Endothelial cell of umbilical vein (primary cell): ENCODE results near the gene NEDD9. TPM values are rescaled to one million over a fixed set of nuclear protein-coding genes. Genes with fewer than 3 reads are reported as not detected.

Source experiments
- BruUV-seq: library from RNA; stranded (reverse); fragments of 400-500 nt; replicated peaks from 2 replicates; lab custom pipeline; 2021; lab: Mats Ljungman, UMichigan
- CTCF ChIA-PET: fragments of 300-600, 350-600 bp; sonication (Branson Sonifier 250); formaldehyde crosslinking; loops from one replicate; lab custom pipeline; 2021; ENCODE audit warnings: antibody characterized with exemption, inconsistent platforms; lab: Charles Lee
- POLR2A ChIA-PET: fragments of 300-600, 350-600 bp; sonication (Branson Sonifier 250); formaldehyde crosslinking; loops from one replicate; lab custom pipeline; 2021; ENCODE audit warnings: antibody characterized with exemption, inconsistent platforms; lab: Charles Lee
- DNase-seq: peaks from one replicate; pipeline ENCODE4 v3.0.0-alpha.2; 2011; ENCODE audit warnings: low read depth, low spot score
- FAIRE-seq: peaks from 2 replicates; lab custom pipeline; 2011; peaks lifted over from hg19 to GRCh38; lab: Jason Lieb, UNC
- H2AFZ ChIP-seq: 2 replicates; pipeline ENCODE4 v1.6.0; 2012; ENCODE audit warnings: low read depth, low read length, control low read depth, inconsistent platforms
- H3K27ac ChIP-seq: 2 replicates; pipeline ENCODE4 v1.5.1; 2011; ENCODE audit warnings: low read depth, mild to moderate bottlenecking, control low read depth, low read length, moderate library complexity; ENCODE audit not compliant: insufficient read depth
- H3K27me3 ChIP-seq, 2 experiments: 2 replicates each; pipeline versions ENCODE4 v1.6.0 to v1.6.1; 2011; ENCODE audit warnings: low read length in 2 of 2, mixed read lengths in 1 of 2; ENCODE audit not compliant: control insufficient read depth in 2 of 2, insufficient read depth in 2 of 2
- H3K36me3 ChIP-seq, 2 experiments: 2 replicates in 1 of 2; 3 replicates in 1 of 2; pipeline ENCODE4 v1.5.1; 2011; ENCODE audit warnings: low read length in 2 of 2, mild to moderate bottlenecking in 1 of 2, moderate library complexity in 1 of 2; ENCODE audit not compliant: control insufficient read depth in 2 of 2, insufficient read depth in 2 of 2; ENCODE audit errors: extremely low read depth in 1 of 2
- H3K4me1 ChIP-seq: 3 replicates; pipeline ENCODE4 v1.5.1; 2011; ENCODE audit warnings: mild to moderate bottlenecking, low read length; ENCODE audit not compliant: control insufficient read depth, insufficient read depth; ENCODE audit errors: extremely low read depth
- H3K4me2 ChIP-seq: 2 replicates; pipeline ENCODE4 v1.6.1; 2011; ENCODE audit warnings: low read length, control low read depth, mixed read lengths; ENCODE audit not compliant: insufficient read depth
- H3K4me3 ChIP-seq, 3 experiments: fragments of 200-600 bp in 1 of 3; sonication (generic), shearing (Covaris generic) in 1 of 3; replicated peaks in 1 of 3; 2 replicates each; pipeline ENCODE4 v1.5.1; 2011 to 2016; ENCODE audit warnings: control low read depth in 3 of 3, low read length in 3 of 3, mild to moderate bottlenecking in 2 of 3, inconsistent platforms in 1 of 3, low read depth in 1 of 3, moderate library complexity in 1 of 3; ENCODE audit not compliant: insufficient read depth in 1 of 3
- H3K79me2 ChIP-seq: 2 replicates; pipeline ENCODE4 v1.6.0; 2012; ENCODE audit warnings: low read length, inconsistent platforms; ENCODE audit not compliant: control insufficient read depth, insufficient read depth
- H3K9ac ChIP-seq: replicated peaks from 2 replicates; pipeline ENCODE3; 2011; ENCODE audit warnings: low read length, control low read depth; ENCODE audit not compliant: insufficient read depth; ENCODE audit errors: extremely low read depth
- H3K9me1 ChIP-seq: replicated peaks from 3 replicates; pipeline ENCODE4 v1.6.0; 2011; ENCODE audit warnings: mild to moderate bottlenecking, low read length; ENCODE audit not compliant: control insufficient read depth, insufficient read depth; ENCODE audit errors: extremely low read depth
- H3K9me3 ChIP-seq: replicated peaks from 2 replicates; pipeline ENCODE4 v1.5.1; 2012; ENCODE audit warnings: low read length, inconsistent platforms; ENCODE audit not compliant: control insufficient read depth, insufficient read depth
- H4K20me1 ChIP-seq: replicated peaks from 2 replicates; pipeline ENCODE3; 2011; ENCODE audit warnings: mild to moderate bottlenecking, low read length; ENCODE audit not compliant: control insufficient read depth, insufficient read depth; ENCODE audit errors: extremely low read depth
- EZH2 ChIP-seq: IDR thresholded peaks from 2 replicates; pipeline ENCODE4 v1.6.1; 2012; ENCODE audit warnings: borderline replicate concordance, low read depth, mild to moderate bottlenecking, moderate library complexity, low read length, inconsistent platforms; ENCODE audit not compliant: severe bottlenecking
- FOS ChIP-seq: IDR thresholded peaks from 2 replicates; pipeline ENCODE4 v1.6.1; 2011; ENCODE audit warnings: mild to moderate bottlenecking, low read length, moderate library complexity, borderline replicate concordance; ENCODE audit not compliant: insufficient read depth
- GATA2 ChIP-seq: IDR thresholded peaks from 2 replicates; pipeline ENCODE4 v1.7.0; 2011; ENCODE audit warnings: low read depth, mild to moderate bottlenecking, moderate library complexity, mixed read lengths, low read length; ENCODE audit not compliant: insufficient read length, insufficient read depth
- JUN ChIP-seq: IDR thresholded peaks from 2 replicates; pipeline ENCODE4 v1.6.1; 2011; ENCODE audit warnings: borderline replicate concordance, low read depth; ENCODE audit not compliant: insufficient read length, insufficient read depth
- MAX ChIP-seq: IDR thresholded peaks from 2 replicates; pipeline ENCODE4 v1.6.1; 2011; ENCODE audit not compliant: insufficient read depth, insufficient read length
- MYC ChIP-seq: IDR thresholded peaks from one replicate; pipeline ENCODE4 v1.6.1; 2011; ENCODE audit warnings: mild to moderate bottlenecking, low read depth, low read length
- POLR2A ChIP-seq: IDR thresholded peaks from 2 replicates; pipeline ENCODE4 v1.6.1; 2012; ENCODE audit warnings: low read depth, mild to moderate bottlenecking, control low read depth, low read length
- POLR2AphosphoS5 ChIP-seq: IDR thresholded peaks from 2 replicates; pipeline ENCODE4 v1.6.1; 2012; ENCODE audit warnings: low read depth, mild to moderate bottlenecking, control low read depth, low read length, moderate library complexity; ENCODE audit not compliant: insufficient read depth
- dilution Hi-C: fragments of 300-500 bp; cut with MboI; formaldehyde crosslinking; loops from one replicate; pipeline ENCODE4 v1.15.0; 2019; ENCODE audit warnings: low sequenced_read_pairs; ENCODE audit not compliant: extremely low pct_ligation_motif_present
- intact Hi-C: fragments of 100-400 bp; cut with micrococcal nuclease; formaldehyde crosslinking; loops from one replicate; pipeline ENCODE4 v1.10.0; 2022
- polyA plus RNA-seq, 4 experiments: library from polyadenylated mRNA; depleted of rRNA in 3 of 4; stranded (reverse) in 3 of 4; unstranded in 1 of 4; fragments of >200 nt; gene quantifications; 2 replicates each; pipeline versions ENCODE4 v1.2.1 to v1.2.3, GENCODE V29; 2011 to 2012; ENCODE audit warnings: missing spikeins in 1 of 4
- total RNA-seq: library from RNA; stranded (reverse); gene quantifications from 2 replicates; pipeline ENCODE4 v1.2.3, GENCODE V29; 2021
- TF ChIP-seq, protein P1 (sequence below), 2 donors: IDR thresholded peaks; 1 replicate in 1 of 2; 2 replicates in 1 of 2; pipeline ENCODE4 v1.5.1; 2011; ENCODE audit warnings: low read length in 2 of 2, mild to moderate bottlenecking in 2 of 2, moderate library complexity in 2 of 2, control low read depth in 1 of 2, inconsistent platforms in 1 of 2, low read depth in 1 of 2; ENCODE audit not compliant: insufficient read depth in 1 of 2; ENCODE audit errors: extremely low read depth in 1 of 2

The NEDD9 gene
- total and polyA plus RNA-seq, 2 donors (not counting 3 experiments of a cell fraction or from before 2014, with no cell fraction given), result 55.2 to 61.0 TPM

DNA sequence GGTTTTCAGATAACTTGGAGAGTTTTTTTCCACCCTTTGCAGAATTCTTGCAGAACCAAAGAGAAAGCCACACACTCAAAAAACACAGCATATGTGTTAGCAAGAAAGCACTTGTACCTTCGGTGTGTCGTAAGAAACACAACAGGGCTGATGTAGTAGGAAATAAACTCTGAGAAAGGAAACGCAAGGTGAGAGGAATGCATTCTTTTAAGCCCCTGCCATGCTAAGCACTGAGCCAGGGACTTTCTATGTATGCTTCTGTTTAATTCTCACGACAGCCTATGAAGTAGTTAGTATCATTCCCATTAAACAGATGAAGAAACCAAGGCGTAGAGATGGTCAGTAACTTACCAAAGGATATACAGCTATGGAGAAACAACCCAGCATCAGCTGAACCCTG, 23.1 kb downstream of the NEDD9 start:
- Histone ChIP-seq H3K9me3 (no peaks in the 10 kb centered on the region), H4K20me1 (no peaks in the 10 kb centered on the region), H3K36me3 (peaks cover 8 to 16% of the 10 kb centered on the region in 2 experiments), H3K9me1 (no peaks in the 10 kb centered on the region), H3K27me3 (no peaks in the 10 kb centered on the region), H3K4me2 (no peak overlapping the region), H2AFZ (no peak overlapping the region), H3K4me1 (peaks cover 76% of the 10 kb centered on the region), H3K79me2 (peaks cover 48% of the 10 kb centered on the region), H3K4me3 (no peak overlapping the region), H3K9ac (peak overlapping the region; percentile 40), H3K27ac (peak overlapping the region; percentile 77)
- FAIRE-seq (peak; percentile 8), DNase-seq (no peak)
- TF ChIP-seq, protein P1, sequence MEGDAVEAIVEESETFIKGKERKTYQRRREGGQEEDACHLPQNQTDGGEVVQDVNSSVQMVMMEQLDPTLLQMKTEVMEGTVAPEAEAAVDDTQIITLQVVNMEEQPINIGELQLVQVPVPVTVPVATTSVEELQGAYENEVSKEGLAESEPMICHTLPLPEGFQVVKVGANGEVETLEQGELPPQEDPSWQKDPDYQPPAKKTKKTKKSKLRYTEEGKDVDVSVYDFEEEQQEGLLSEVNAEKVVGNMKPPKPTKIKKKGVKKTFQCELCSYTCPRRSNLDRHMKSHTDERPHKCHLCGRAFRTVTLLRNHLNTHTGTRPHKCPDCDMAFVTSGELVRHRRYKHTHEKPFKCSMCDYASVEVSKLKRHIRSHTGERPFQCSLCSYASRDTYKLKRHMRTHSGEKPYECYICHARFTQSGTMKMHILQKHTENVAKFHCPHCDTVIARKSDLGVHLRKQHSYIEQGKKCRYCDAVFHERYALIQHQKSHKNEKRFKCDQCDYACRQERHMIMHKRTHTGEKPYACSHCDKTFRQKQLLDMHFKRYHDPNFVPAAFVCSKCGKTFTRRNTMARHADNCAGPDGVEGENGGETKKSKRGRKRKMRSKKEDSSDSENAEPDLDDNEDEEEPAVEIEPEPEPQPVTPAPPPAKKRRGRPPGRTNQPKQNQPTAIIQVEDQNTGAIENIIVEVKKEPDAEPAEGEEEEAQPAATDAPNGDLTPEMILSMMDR (IDR thresholded peaks at IDR 0.05; ENCODE audit: extremely low read depth in 1 of 2, insufficient read depth in 1 of 2, low read depth in 1 of 2, low read length in 2 of 2), result no peak
- TF ChIP-seq JUN (no peak), MYC (no peak), MAX (no peak), FOS (no peak), POLR2A (no peak), POLR2AphosphoS5 (no peak), GATA2 (no peak), EZH2 (no peak)
- intact Hi-C loops, result no loop called here
- ChIA-PET CTCF (interaction anchor here (1.9 to 2.1 kb wide), 2 partner anchors 21 to 32 kb away, joined by 4 to 7 read pairs; no protein-coding TSS in a partner anchor), POLR2A (no interaction called here)
- dilution Hi-C loops, result no loop called here
- no TSS peak for BruUV-seq
